Measurements from ENCODE around the gene COL21A1.

COL21A1 gene

DNA sequence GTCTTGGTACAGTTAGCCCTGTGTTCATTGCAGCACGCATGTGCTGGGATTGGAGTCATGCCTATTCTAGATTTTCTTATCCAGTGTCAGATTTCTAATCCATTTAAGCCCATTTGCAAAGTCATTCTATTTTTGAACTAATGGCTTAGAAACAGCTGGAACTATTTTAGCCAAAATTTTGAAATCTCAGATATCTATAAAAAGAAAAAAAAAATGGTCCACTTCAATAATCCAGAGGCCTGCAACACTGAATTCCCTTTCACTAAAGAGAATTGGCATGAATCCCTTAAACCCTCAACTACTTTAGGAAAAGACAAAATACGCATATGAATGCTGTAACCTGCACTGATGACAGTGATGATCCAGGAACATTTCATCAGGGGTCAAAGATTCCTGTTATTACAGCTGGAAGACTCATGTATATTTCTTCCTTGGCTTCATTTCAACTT lies 1.5 kb downstream of the COL21A1 start:
- no peak for DNase-seq
- no peak overlapping the region for H3K14ac ChIP-seq (ENCODE audit: low read length)
- H3K27me3 ChIP-seq (ENCODE audit: insufficient read depth, low read length) = no peaks in the 10 kb centered on the region
- H3K9ac ChIP-seq (ENCODE audit: low read length) = no peak overlapping the region
- no peak overlapping the region for H2AFZ ChIP-seq (ENCODE audit: insufficient read depth, low read length, poor library complexity)
- no peak overlapping the region for H3K23ac ChIP-seq (ENCODE audit: low read length)
- no peak overlapping the region for H2BK120ac ChIP-seq (ENCODE audit: insufficient read depth, low read length, poor library complexity)
- no peak overlapping the region for H3K18ac ChIP-seq (ENCODE audit: low read length)
- no peak overlapping the region for H4K12ac ChIP-seq (ENCODE audit: low read depth, low read length)
- no peak overlapping the region for H3K4me2 ChIP-seq (ENCODE audit: low read length)
- H2BK5ac ChIP-seq (ENCODE audit: low read depth, low read length, poor library complexity) = no peak overlapping the region
- no peak overlapping the region for H4K91ac ChIP-seq (ENCODE audit: low read depth, low read length)
- no peaks in the 10 kb centered on the region for H3K79me2 ChIP-seq (ENCODE audit: control insufficient read depth, insufficient read depth, low read length, poor library complexity)
- H2AK5ac ChIP-seq (ENCODE audit: low read length) = no peak overlapping the region
- H3K79me1 ChIP-seq (ENCODE audit: low read length) = no peaks in the 10 kb centered on the region
- no peak overlapping the region for H3K4me3 ChIP-seq (ENCODE audit: low read depth, low read length)
- H3K9me3 ChIP-seq (ENCODE audit: insufficient read depth, low read depth, low read length) = no peaks in the 10 kb centered on the region
- H2BK12ac ChIP-seq (ENCODE audit: low read length) = no peak overlapping the region
- no CpG with 5 or more reads among the region's 2 CpGs for WGBS (ENCODE audit: extremely low coverage, insufficient coverage, insufficient read length)
- peaks cover 8 to 9% of the 10 kb centered on the region in 2 experiments for H3K4me1 ChIP-seq (ENCODE audit: control insufficient read depth in 1 of 2, insufficient read depth in 2 of 2, low read length in 2 of 2)
- H3K27ac ChIP-seq (ENCODE audit: low read depth, low read length) = no peak overlapping the region
- H3K4ac ChIP-seq (ENCODE audit: low read depth, low read length) = no peak overlapping the region
- no peak overlapping the region for H4K8ac ChIP-seq (ENCODE audit: low read depth, low read length)
- H3K36me3 ChIP-seq (ENCODE audit: control insufficient read depth in 1 of 2, insufficient read depth in 2 of 2, low read length in 2 of 2) = no peaks in the 10 kb centered on the region

DNA sequence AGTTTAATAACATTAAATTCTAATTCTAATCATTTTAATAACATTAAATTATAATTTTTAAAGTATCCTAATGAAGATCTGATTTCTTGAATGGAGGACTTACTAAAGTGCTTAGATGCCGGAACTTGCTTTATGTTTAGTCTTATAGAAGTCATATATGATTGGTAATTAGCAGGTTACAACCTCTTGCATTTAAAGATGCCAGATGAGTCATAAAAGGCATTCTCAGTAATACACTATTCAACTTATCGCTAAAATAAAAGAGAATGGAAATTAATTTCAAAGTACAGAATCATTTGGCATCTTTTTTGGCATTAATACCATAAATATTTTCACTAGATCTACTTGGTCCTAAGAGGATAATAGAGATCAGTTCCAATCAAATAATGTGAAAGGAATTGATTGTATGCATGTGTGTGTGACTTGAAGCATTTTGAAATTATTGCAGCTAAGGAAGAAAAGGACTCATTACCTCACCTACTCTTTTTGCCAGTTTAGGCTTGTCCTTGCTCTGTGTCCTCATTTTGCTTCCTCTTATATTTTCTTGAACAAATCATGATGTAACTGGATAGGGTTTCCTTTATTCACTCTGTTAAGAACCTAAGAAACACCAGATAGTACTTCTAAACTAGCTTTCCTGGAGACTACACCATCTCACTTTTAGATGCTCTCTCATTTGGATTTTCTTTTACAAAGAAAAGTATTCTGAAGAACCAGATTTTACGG lies 2.7 kb downstream of the COL21A1 start:
- Histone ChIP-seq H4K91ac (ENCODE audit: low read depth, low read length) (no peak overlapping the region), H3K18ac (ENCODE audit: low read length) (no peak overlapping the region), H2BK120ac (ENCODE audit: insufficient read depth, low read length, poor library complexity) (no peak overlapping the region), H4K12ac (ENCODE audit: low read depth, low read length) (no peak overlapping the region), H4K8ac (ENCODE audit: low read depth, low read length) (no peak overlapping the region), H2AFZ (ENCODE audit: insufficient read depth, low read length, poor library complexity) (no peak overlapping the region), H2AK5ac (ENCODE audit: low read length) (no peak overlapping the region), H3K36me3 (ENCODE audit: control insufficient read depth in 1 of 2, insufficient read depth in 2 of 2, low read length in 2 of 2) (no peaks in the 10 kb centered on the region), H3K9ac (ENCODE audit: low read length) (no peak overlapping the region), H3K4me1 (ENCODE audit: control insufficient read depth in 1 of 2, insufficient read depth in 2 of 2, low read length in 2 of 2) (peaks cover 8 to 9% of the 10 kb centered on the region in 2 experiments), H3K23ac (ENCODE audit: low read length) (no peak overlapping the region), H3K14ac (ENCODE audit: low read length) (no peak overlapping the region), H3K27me3 (ENCODE audit: insufficient read depth, low read length) (no peaks in the 10 kb centered on the region), H3K4me3 (ENCODE audit: low read depth, low read length) (no peak overlapping the region), H3K79me1 (ENCODE audit: low read length) (no peaks in the 10 kb centered on the region), H3K4me2 (ENCODE audit: low read length) (no peak overlapping the region), H3K9me3 (ENCODE audit: insufficient read depth, low read depth, low read length) (no peaks in the 10 kb centered on the region), H3K79me2 (ENCODE audit: control insufficient read depth, insufficient read depth, low read length, poor library complexity) (no peaks in the 10 kb centered on the region), H2BK12ac (ENCODE audit: low read length) (no peak overlapping the region), H2BK5ac (ENCODE audit: low read depth, low read length, poor library complexity) (no peak overlapping the region), H3K4ac (ENCODE audit: low read depth, low read length) (no peak overlapping the region), H3K27ac (ENCODE audit: low read depth, low read length) (no peak overlapping the region)
- no peak for DNase-seq
- WGBS (ENCODE audit: extremely low coverage, insufficient coverage, insufficient read length) = no CpG with 5 or more reads among the region's 3 CpGs

DNA sequence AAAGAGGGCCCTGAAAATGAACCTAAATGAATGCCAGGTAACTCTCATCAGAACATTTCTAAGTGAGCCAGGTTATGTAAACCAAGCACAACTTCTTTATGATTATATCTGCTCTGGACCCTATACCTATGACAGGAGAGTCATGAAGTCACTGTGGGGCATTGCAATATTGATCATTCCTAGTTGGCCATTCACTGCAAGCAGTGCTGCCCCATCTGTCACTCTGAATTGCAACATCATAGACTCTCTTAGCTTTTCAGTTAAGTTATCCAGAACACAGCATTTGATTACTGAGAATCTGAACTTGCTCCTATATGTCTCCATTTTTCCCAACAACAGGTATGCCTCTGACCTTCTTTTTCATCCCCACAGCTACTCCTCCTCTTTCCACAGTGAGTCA lies 3.3 kb downstream of the COL21A1 start:
- Histone ChIP-seq H3K14ac (ENCODE audit: low read length) (no peak overlapping the region), H3K79me2 (ENCODE audit: control insufficient read depth, insufficient read depth, low read length, poor library complexity) (no peaks in the 10 kb centered on the region), H3K4me3 (ENCODE audit: low read depth, low read length) (no peak overlapping the region), H3K27ac (ENCODE audit: low read depth, low read length) (no peak overlapping the region), H3K27me3 (ENCODE audit: insufficient read depth, low read length) (no peaks in the 10 kb centered on the region), H3K4me2 (ENCODE audit: low read length) (no peak overlapping the region), H2BK5ac (ENCODE audit: low read depth, low read length, poor library complexity) (no peak overlapping the region), H3K9me3 (ENCODE audit: insufficient read depth, low read depth, low read length) (no peaks in the 10 kb centered on the region), H3K4ac (ENCODE audit: low read depth, low read length) (no peak overlapping the region), H2AFZ (ENCODE audit: insufficient read depth, low read length, poor library complexity) (no peak overlapping the region), H3K4me1 (ENCODE audit: control insufficient read depth in 1 of 2, insufficient read depth in 2 of 2, low read length in 2 of 2) (peaks cover 8 to 9% of the 10 kb centered on the region in 2 experiments), H4K8ac (ENCODE audit: low read depth, low read length) (no peak overlapping the region), H2AK5ac (ENCODE audit: low read length) (no peak overlapping the region), H3K18ac (ENCODE audit: low read length) (no peak overlapping the region), H3K79me1 (ENCODE audit: low read length) (no peaks in the 10 kb centered on the region), H4K12ac (ENCODE audit: low read depth, low read length) (no peak overlapping the region), H3K9ac (ENCODE audit: low read length) (no peak overlapping the region), H3K23ac (ENCODE audit: low read length) (no peak overlapping the region), H3K36me3 (ENCODE audit: control insufficient read depth in 1 of 2, insufficient read depth in 2 of 2, low read length in 2 of 2) (no peaks in the 10 kb centered on the region), H2BK12ac (ENCODE audit: low read length) (no peak overlapping the region), H4K91ac (ENCODE audit: low read depth, low read length) (no peak overlapping the region), H2BK120ac (ENCODE audit: insufficient read depth, low read length, poor library complexity) (no peak overlapping the region)
- DNase-seq = no peak

DNA sequence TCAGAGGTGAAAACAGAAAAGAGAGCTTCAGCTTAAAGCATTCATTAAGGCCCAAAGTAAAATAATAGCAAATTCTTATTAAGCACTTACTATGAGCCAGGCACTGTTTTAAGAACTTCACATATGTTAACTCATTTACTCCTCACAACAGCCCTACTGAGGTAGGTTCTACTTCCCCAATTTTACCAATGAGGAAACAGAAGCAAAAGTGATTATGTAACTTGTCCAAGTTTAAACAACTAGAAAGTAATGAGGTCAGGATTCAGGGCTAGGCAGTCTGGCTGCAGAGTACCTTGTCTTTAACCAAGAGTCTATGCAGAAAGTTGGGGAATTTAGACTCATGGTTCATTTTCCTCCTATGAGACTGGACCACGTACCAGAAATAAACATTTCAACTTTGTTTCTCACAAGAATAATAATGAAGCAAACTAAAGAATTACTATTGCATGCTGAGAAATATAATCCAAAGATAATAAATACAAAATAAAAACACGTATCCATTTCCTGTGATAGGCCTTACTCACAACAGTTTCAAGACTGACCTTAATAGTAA lies 3.8 kb downstream of the COL21A1 start:
- no peak overlapping the region for H3K4ac ChIP-seq (ENCODE audit: low read depth, low read length)
- DNase-seq = peak in 1 of 2 donors; percentile 5
- no peaks in the 10 kb centered on the region for H3K79me1 ChIP-seq (ENCODE audit: low read length)
- H3K9me3 ChIP-seq (ENCODE audit: insufficient read depth, low read depth, low read length) = no peaks in the 10 kb centered on the region
- no peak overlapping the region for H3K23ac ChIP-seq (ENCODE audit: low read length)
- H3K27ac ChIP-seq (ENCODE audit: low read depth, low read length) = no peak overlapping the region
- H3K4me1 ChIP-seq (ENCODE audit: control insufficient read depth in 1 of 2, insufficient read depth in 2 of 2, low read length in 2 of 2) = peaks cover 8 to 9% of the 10 kb centered on the region in 2 experiments
- WGBS (ENCODE audit: extremely low coverage, insufficient coverage, insufficient read length) = no CpG with 5 or more reads among the region's 2 CpGs
- no peak overlapping the region for H2BK5ac ChIP-seq (ENCODE audit: low read depth, low read length, poor library complexity)
- no peak overlapping the region for H3K9ac ChIP-seq (ENCODE audit: low read length)
- no peak overlapping the region for H4K12ac ChIP-seq (ENCODE audit: low read depth, low read length)
- H3K4me3 ChIP-seq (ENCODE audit: low read depth, low read length) = no peak overlapping the region
- no peak overlapping the region for H3K4me2 ChIP-seq (ENCODE audit: low read length)
- H3K18ac ChIP-seq (ENCODE audit: low read length) = no peak overlapping the region
- no peak overlapping the region for H2BK12ac ChIP-seq (ENCODE audit: low read length)
- H2AFZ ChIP-seq (ENCODE audit: insufficient read depth, low read length, poor library complexity) = no peak overlapping the region
- H4K91ac ChIP-seq (ENCODE audit: low read depth, low read length) = no peak overlapping the region
- no peaks in the 10 kb centered on the region for H3K27me3 ChIP-seq (ENCODE audit: insufficient read depth, low read length)
- H3K36me3 ChIP-seq (ENCODE audit: control insufficient read depth in 1 of 2, insufficient read depth in 2 of 2, low read length in 2 of 2) = no peaks in the 10 kb centered on the region
- H2AK5ac ChIP-seq (ENCODE audit: low read length) = no peak overlapping the region
- no peak overlapping the region for H3K14ac ChIP-seq (ENCODE audit: low read length)
- H2BK120ac ChIP-seq (ENCODE audit: insufficient read depth, low read length, poor library complexity) = no peak overlapping the region
- no peak overlapping the region for H4K8ac ChIP-seq (ENCODE audit: low read depth, low read length)
- H3K79me2 ChIP-seq (ENCODE audit: control insufficient read depth, insufficient read depth, low read length, poor library complexity) = no peaks in the 10 kb centered on the region

Measured in trophoblast cell (in vitro differentiated cells and primary cell).